SU-DHL-6 (cell line): ENCODE measurements around the gene AGPAT4.

ENCODE experiments used
- H2AFZ ChIP-seq: fragments of 200-600 bp; sonication (generic); 2 replicates; pipeline ENCODE4 v1.6.1; 2014; ENCODE audit warnings: low read depth, mild to moderate bottlenecking, moderate library complexity, mixed read lengths, antibody characterized with exemption, low read length; ENCODE audit not compliant: severe bottlenecking
- H3F3A ChIP-seq: fragments of 200-600 bp; shearing (Covaris generic); 2 replicates; pipeline ENCODE4 v1.6.0; 2016; ENCODE audit warnings: antibody characterized with exemption, mild to moderate bottlenecking; ENCODE audit not compliant: insufficient read depth
- H3K27ac ChIP-seq: fragments of 200-600 bp; sonication (generic); 2 replicates; pipeline ENCODE4 v1.5.1; 2016; ENCODE audit warnings: low read depth, mild to moderate bottlenecking, low read length, moderate library complexity, mixed read lengths
- H3K27me3 ChIP-seq: fragments of 200-600 bp; sonication (generic), shearing (Covaris generic); 2 replicates; pipeline ENCODE4 v1.6.0; 2014; ENCODE audit warnings: mild to moderate bottlenecking, low read length
- H3K36me3 ChIP-seq: fragments of 200-600 bp; sonication (generic); 2 replicates; pipeline ENCODE4 v1.6.1; 2014; ENCODE audit warnings: mild to moderate bottlenecking, low read length, mixed read lengths
- H3K4me2 ChIP-seq: fragments of 300-600, 200-600 bp; shearing (Covaris generic), sonication (generic); 2 replicates; pipeline ENCODE4 v1.6.0; 2014; ENCODE audit warnings: low read length, low read depth, mild to moderate bottlenecking; ENCODE audit not compliant: poor library complexity, severe bottlenecking
- H3K4me3 ChIP-seq: fragments of 200-600 bp; sonication (generic); 2 replicates; pipeline ENCODE4 v1.5.1; 2014; ENCODE audit warnings: antibody characterized with exemption, low read length, mild to moderate bottlenecking, mixed read lengths; ENCODE audit not compliant: insufficient read depth, poor library complexity, severe bottlenecking
- H3K79me2 ChIP-seq: fragments of 200-600 bp; sonication (generic); 2 replicates; pipeline ENCODE4 v1.6.1; 2014; ENCODE audit warnings: mild to moderate bottlenecking, low read length, moderate library complexity; ENCODE audit not compliant: insufficient read depth
- H3K9ac ChIP-seq: fragments of 200-600 bp; sonication (generic); 2 replicates; pipeline ENCODE4 v1.7.0; 2014; ENCODE audit warnings: mild to moderate bottlenecking, low read length
- H3K9me2 ChIP-seq: fragments of 200-600 bp; sonication (generic); replicated peaks from 2 replicates; pipeline ENCODE4 v1.6.1; 2014; ENCODE audit warnings: low read length; ENCODE audit not compliant: insufficient read depth
- H3K9me3 ChIP-seq: fragments of 200-600 bp; sonication (generic); 2 replicates; pipeline ENCODE4 v1.6.1; 2014; ENCODE audit warnings: low read length, mixed read lengths; ENCODE audit not compliant: insufficient read depth
- H4K20me1 ChIP-seq: fragments of 200-600 bp; sonication (generic); 2 replicates; pipeline ENCODE4 v1.6.1; 2014; ENCODE audit warnings: low read depth, mild to moderate bottlenecking, antibody characterized with exemption, low read length, moderate library complexity, mixed read lengths
- EZH2phosphoT487 ChIP-seq: fragments of 200-600 bp; sonication (generic), shearing (Covaris generic); conservative IDR thresholded peaks from 2 replicates; pipeline ENCODE4 v1.6.1; 2018; ENCODE audit warnings: mild to moderate bottlenecking, antibody characterized with exemption, low read length, moderate library complexity, mixed read lengths
- TF ChIP-seq, protein P1 (sequence below): fragments of 200-600 bp; sonication (generic); IDR thresholded peaks from one replicate; pipeline ENCODE4 v1.5.1; 2017; ENCODE audit warnings: antibody characterized with exemption, mild to moderate bottlenecking, low read length, moderate library complexity; ENCODE audit not compliant: insufficient read depth, poor library complexity, severe bottlenecking

Gene AGPAT4

GRCh38 chr6:161085246-161085645 lies 188.6 kb downstream of the AGPAT4 start:
- H3K9ac ChIP-seq: no peak overlapping the region
- H3F3A ChIP-seq: no peaks in the 10 kb centered on the region
- no peak overlapping the region for H3K4me2 ChIP-seq
- no peak overlapping the region for H3K27ac ChIP-seq
- H3K9me3 ChIP-seq: no peaks in the 10 kb centered on the region
- H3K36me3 ChIP-seq: peaks cover 9% of the 10 kb centered on the region; the same call in 1 of the 2 replicates
- H3K9me2 ChIP-seq: no peaks in the 10 kb centered on the region
- no peaks in the 10 kb centered on the region for H4K20me1 ChIP-seq
- no peak for TF ChIP-seq EZH2phosphoT487
- TF ChIP-seq, protein P1, sequence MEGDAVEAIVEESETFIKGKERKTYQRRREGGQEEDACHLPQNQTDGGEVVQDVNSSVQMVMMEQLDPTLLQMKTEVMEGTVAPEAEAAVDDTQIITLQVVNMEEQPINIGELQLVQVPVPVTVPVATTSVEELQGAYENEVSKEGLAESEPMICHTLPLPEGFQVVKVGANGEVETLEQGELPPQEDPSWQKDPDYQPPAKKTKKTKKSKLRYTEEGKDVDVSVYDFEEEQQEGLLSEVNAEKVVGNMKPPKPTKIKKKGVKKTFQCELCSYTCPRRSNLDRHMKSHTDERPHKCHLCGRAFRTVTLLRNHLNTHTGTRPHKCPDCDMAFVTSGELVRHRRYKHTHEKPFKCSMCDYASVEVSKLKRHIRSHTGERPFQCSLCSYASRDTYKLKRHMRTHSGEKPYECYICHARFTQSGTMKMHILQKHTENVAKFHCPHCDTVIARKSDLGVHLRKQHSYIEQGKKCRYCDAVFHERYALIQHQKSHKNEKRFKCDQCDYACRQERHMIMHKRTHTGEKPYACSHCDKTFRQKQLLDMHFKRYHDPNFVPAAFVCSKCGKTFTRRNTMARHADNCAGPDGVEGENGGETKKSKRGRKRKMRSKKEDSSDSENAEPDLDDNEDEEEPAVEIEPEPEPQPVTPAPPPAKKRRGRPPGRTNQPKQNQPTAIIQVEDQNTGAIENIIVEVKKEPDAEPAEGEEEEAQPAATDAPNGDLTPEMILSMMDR: no peak
- H3K79me2 ChIP-seq: no peaks in the 10 kb centered on the region
- no peak overlapping the region for H3K4me3 ChIP-seq
- no peak overlapping the region for H2AFZ ChIP-seq
- H3K27me3 ChIP-seq: no peaks in the 10 kb centered on the region

GRCh38 chr6:161082215-161082614 lies 191.6 kb downstream of the AGPAT4 start:
- H3K4me2 ChIP-seq: no peak overlapping the region
- H3K36me3 ChIP-seq: peaks cover 9% of the 10 kb centered on the region; the same call in 1 of the 2 replicates
- H3K27me3 ChIP-seq: no peaks in the 10 kb centered on the region
- no peak overlapping the region for H2AFZ ChIP-seq
- H3K9me2 ChIP-seq: no peaks in the 10 kb centered on the region
- TF ChIP-seq, protein P1: no peak
- TF ChIP-seq EZH2phosphoT487: no peak
- no peak overlapping the region for H3K9ac ChIP-seq
- H3K4me3 ChIP-seq: no peak overlapping the region
- H3K27ac ChIP-seq: no peak overlapping the region
- H3F3A ChIP-seq: no peaks in the 10 kb centered on the region
- H3K9me3 ChIP-seq: no peaks in the 10 kb centered on the region
- no peaks in the 10 kb centered on the region for H4K20me1 ChIP-seq
- no peaks in the 10 kb centered on the region for H3K79me2 ChIP-seq

- TF ChIP-seq EZH2phosphoT487: no peak
- TF ChIP-seq, protein P1: no peak
- no peak overlapping the region for H3K9ac ChIP-seq
Measured at GRCh38 chr6:161080263-161080970, 193.4 kb downstream of the AGPAT4 start.

More at GRCh38 chr6:161080263-161080970, 193.4 kb downstream of the AGPAT4 start:
- Histone ChIP-seq H3K9me2 (no peaks in the 10 kb centered on the region), H3K79me2 (no peaks in the 10 kb centered on the region), H3K36me3 (peaks cover 4% of the 10 kb centered on the region; the same call in 1 of the 2 replicates), H3F3A (no peaks in the 10 kb centered on the region), H4K20me1 (no peaks in the 10 kb centered on the region), H3K27ac (no peak overlapping the region), H3K9me3 (no peaks in the 10 kb centered on the region), H3K4me3 (no peak overlapping the region), H3K27me3 (no peaks in the 10 kb centered on the region), H2AFZ (no peak overlapping the region), H3K4me2 (no peak overlapping the region)
